HG03103 (cell line): Measurements from ENCODE around the gene KAT7.
"Not testable (repeated sequence)": the region's sequence is repeated elsewhere in the genome, so short reads cannot be mapped to it uniquely, and the experiment has no call there.

Experiments
- ATAC-seq: cut with Tn5 transposase; IDR thresholded peaks from one replicate; pipeline ENCODE4 v1.9.1; 2021; ENCODE audit warnings: low read depth; ENCODE audit not compliant: unreplicated experiment

KAT7 gene

GRCh38 chr17:49798182-49798581 lies 9.7 kb downstream of the KAT7 start:
- ATAC-seq: no peak

GRCh38 chr17:49798738-49799137 lies 10.3 kb downstream of the KAT7 start:
- no peak for ATAC-seq

- ATAC-seq: no peak
Observed at GRCh38 chr17:49809056-49809455, 20.6 kb downstream of the KAT7 start.

GRCh38 chr17:49814781-49815529 lies 26.5 kb downstream of the KAT7 start:
- no peak for ATAC-seq

GRCh38 chr17:49815761-49816281 lies 27.3 kb downstream of the KAT7 start:
- ATAC-seq: no peak

- ATAC-seq: no peak
Observed at GRCh38 chr17:49817993-49818392, 29.5 kb downstream of the KAT7 start.

- no peak for ATAC-seq
Observed at GRCh38 chr17:49819138-49819537, 30.7 kb downstream of the KAT7 start.

GRCh38 chr17:49819651-49820050 lies 31.2 kb downstream of the KAT7 start:
- ATAC-seq: no peak

- no peak for ATAC-seq
Observed at GRCh38 chr17:49820773-49821172, 32.3 kb downstream of the KAT7 start.

- no peak for ATAC-seq
Observed at GRCh38 chr17:49821466-49821865, 33.0 kb downstream of the KAT7 start.

- no peak for ATAC-seq
Observed at GRCh38 chr17:49821916-49822315, 33.4 kb downstream of the KAT7 start.

- ATAC-seq: no peak
Observed at GRCh38 chr17:49822829-49823228, 34.3 kb downstream of the KAT7 start.

GRCh38 chr17:49823614-49824013 lies 35.1 kb downstream of the KAT7 start:
- no peak for ATAC-seq

- ATAC-seq: no peak
Observed at GRCh38 chr17:49825645-49826044, 37.2 kb downstream of the KAT7 start.

- not testable (repeated sequence) for ATAC-seq
Observed at GRCh38 chr17:49828325-49828724, 39.8 kb downstream of the KAT7 start.

- ATAC-seq: no peak
Observed at GRCh38 chr17:49829026-49829425, 40.5 kb downstream of the KAT7 start.

GRCh38 chr17:49830605-49831004 lies 42.1 kb downstream of the KAT7 start:
- ATAC-seq: no peak

GRCh38 chr17:49832840-49833599 lies 44.5 kb downstream of the KAT7 start:
- no peak for ATAC-seq

- ATAC-seq: no peak
Observed at GRCh38 chr17:49834118-49834743, 45.8 kb downstream of the KAT7 start.

- no peak for ATAC-seq
Observed at GRCh38 chr17:49835472-49835871, 47.0 kb downstream of the KAT7 start.
